22Rv1 (cell line): Measurements from ENCODE around the gene CLTA.

ENCODE experiments used
- H3K27ac ChIP-seq: fragments of 450-650 bp; 2 replicates; pipeline ENCODE4 v1.5.1; 2017
- ZFX ChIP-seq: fragments of 450-650 bp; IDR thresholded peaks from 2 replicates; pipeline ENCODE4 v1.6.1; 2017; ENCODE audit warnings: antibody characterized with exemption, borderline replicate concordance
- TF ChIP-seq, protein P1 (sequence below): fragments of 450-650 bp; IDR thresholded peaks from 2 replicates; pipeline ENCODE4 v1.5.1; 2017; ENCODE audit warnings: mild to moderate bottlenecking

The CLTA gene

GRCh38 chr9:36164989-36165388 is 25.7 kb upstream of the CLTA start:
- H3K27ac ChIP-seq: no peak overlapping the region
- TF ChIP-seq, protein P1, sequence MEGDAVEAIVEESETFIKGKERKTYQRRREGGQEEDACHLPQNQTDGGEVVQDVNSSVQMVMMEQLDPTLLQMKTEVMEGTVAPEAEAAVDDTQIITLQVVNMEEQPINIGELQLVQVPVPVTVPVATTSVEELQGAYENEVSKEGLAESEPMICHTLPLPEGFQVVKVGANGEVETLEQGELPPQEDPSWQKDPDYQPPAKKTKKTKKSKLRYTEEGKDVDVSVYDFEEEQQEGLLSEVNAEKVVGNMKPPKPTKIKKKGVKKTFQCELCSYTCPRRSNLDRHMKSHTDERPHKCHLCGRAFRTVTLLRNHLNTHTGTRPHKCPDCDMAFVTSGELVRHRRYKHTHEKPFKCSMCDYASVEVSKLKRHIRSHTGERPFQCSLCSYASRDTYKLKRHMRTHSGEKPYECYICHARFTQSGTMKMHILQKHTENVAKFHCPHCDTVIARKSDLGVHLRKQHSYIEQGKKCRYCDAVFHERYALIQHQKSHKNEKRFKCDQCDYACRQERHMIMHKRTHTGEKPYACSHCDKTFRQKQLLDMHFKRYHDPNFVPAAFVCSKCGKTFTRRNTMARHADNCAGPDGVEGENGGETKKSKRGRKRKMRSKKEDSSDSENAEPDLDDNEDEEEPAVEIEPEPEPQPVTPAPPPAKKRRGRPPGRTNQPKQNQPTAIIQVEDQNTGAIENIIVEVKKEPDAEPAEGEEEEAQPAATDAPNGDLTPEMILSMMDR: no peak
- TF ChIP-seq ZFX: no peak

DNA sequence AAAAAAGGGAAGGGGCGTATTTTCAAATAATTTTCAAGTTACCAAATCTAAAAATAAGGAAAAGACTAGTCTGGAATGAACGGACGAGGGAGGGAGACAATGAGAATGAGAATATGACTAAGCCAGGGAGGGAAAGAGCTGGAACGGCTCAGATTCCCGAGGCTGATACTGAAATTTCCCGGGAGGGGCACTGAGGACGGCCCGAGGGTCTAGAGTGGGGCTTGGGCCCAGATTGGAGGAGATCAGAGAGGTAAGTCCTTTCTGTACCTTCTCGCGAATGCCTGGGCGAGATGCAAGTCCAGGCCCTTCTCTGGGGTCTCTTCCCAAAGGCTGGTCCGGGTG is 24.9 kb upstream of the CLTA start:
- no peak for TF ChIP-seq ZFX
- TF ChIP-seq, protein P1: no peak
- no peak overlapping the region for H3K27ac ChIP-seq

DNA sequence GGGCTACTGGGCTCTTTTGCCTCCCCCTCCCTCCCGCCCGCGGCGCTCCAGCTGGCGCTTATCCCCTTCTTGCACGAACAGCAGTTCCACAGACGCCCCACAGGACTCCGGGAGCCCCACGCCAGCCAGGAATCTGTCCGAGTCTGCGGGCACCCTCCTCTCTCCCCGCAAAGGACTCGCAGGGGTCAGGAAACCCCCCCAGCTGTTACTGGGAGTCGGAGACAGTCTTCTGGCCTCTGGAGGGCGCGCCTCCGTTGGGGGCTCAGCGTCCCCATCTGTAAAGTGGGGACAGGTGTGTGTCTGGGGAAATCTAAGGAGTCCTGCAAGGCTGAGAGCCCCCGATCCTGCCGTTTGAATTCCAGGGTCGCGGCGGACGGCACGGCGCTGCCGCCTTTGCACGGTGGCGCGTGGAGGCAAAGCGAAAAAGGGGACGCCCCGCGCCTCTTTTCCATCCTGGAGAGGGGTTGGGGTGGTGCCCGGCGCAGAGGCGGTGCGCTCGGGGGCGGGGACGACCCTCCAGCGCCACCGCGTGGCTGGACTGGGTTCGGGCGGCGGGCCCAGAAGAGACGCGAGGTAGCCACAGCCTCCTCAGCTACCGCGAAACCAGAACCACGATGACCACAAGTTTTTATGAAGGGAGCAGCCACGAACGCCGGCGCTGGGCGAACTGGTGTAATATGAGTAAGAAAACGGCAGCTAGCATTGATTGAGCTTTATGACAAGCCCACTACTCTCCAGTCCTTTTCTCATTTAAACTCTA is 24.4 kb upstream of the CLTA start:
- H3K27ac ChIP-seq: no peak overlapping the region
- no peak for TF ChIP-seq ZFX
- TF ChIP-seq, protein P1: peak; percentile 98

- TF ChIP-seq, protein P1: no peak
- no peak for TF ChIP-seq ZFX
- no peak within 1 kb of the TSS for H3K27ac ChIP-seq
Observed at GRCh38 chr9:36169166-36169565, 21.6 kb upstream of the CLTA start, which contains the start of gene CCIN. Gene CCIN (plus strand): TSS chr9:36169388. CDS start chr9:36169503, 115 bp downstream.

- no peak for TF ChIP-seq ZFX
- TF ChIP-seq, protein P1: no peak
Observed at GRCh38 chr9:36169708-36170107, 21.0 kb upstream of the CLTA start.

GRCh38 chr9:36170531-36170930 is 20.2 kb upstream of the CLTA start:
- H3K27ac ChIP-seq: no peak overlapping the region
- TF ChIP-seq, protein P1: no peak
- TF ChIP-seq ZFX: no peak

More at GRCh38 chr9:36169708-36170107, 21.0 kb upstream of the CLTA start:
- H3K27ac ChIP-seq: no peak overlapping the region

DNA sequence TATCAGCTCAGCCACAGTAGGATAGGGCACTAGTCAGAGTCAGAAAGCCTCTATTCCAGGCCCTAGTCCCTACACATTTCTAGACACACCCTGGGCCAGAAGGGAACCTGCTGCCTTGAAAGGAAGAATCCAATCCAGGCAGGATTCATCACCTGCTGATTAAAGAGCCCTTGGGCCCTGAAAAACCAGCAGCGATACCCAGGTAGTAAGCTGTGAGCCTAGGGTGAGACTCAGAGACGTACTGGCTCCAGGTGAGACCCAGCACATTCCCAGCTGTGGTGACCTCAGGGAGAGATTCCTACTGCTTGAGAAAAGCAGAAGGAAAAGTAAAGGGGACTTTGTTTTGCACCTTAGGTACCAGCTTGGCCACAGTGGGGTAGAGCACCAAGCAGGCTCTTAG is 16.9 kb upstream of the CLTA start:
- TF ChIP-seq, protein P1: no peak
- no peak for TF ChIP-seq ZFX
- H3K27ac ChIP-seq: no peak overlapping the region
